ENCODE results near the gene TOP3A.
"Not testable (repeated sequence)": the region's sequence is repeated elsewhere in the genome, so short reads cannot be mapped to it uniquely, and the experiment has no call there.

TOP3A gene

DNA sequence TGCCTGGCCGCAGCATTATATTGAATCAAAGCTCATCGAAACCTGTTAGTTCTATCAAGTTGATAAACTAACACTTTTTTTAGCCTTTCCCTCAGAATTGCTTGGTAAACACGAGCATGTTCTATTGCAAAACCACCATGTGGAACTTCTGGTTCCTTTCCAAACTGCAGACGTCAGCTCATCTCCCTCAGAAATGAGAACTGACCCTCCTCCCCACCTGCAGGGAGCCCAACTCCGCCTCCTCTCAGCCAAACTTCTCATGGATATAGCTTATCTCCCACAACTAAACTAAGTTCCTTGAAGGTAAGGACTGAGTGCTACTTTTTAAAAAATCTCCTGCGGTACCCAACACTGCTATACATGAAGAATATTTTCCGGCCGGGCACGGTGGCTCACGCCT is 41.8 kb upstream of the TOP3A start:
- Histone ChIP-seq H3K4me3 (ENCODE audit: low read length) (no peak overlapping the region), H3K4me2 (ENCODE audit: low read length) (no peak overlapping the region), H3K4me1 (ENCODE audit: control insufficient read depth, low read length) (peaks cover under 1% of the 10 kb centered on the region), H3K36me3 (ENCODE audit: control insufficient read depth, low read length) (peaks cover 57% of the 10 kb centered on the region), H3F3A (ENCODE audit: control insufficient read depth, insufficient read depth) (no peaks in the 10 kb centered on the region), H3K9me3 (ENCODE audit: control insufficient read depth, insufficient read depth, low read length) (no peaks in the 10 kb centered on the region), H4K20me1 (ENCODE audit: control insufficient read depth, insufficient read depth, low read depth, low read length) (no peaks in the 10 kb centered on the region), H3K9me2 (replicated peaks; ENCODE audit: control insufficient read depth, low read length) (no peaks in the 10 kb centered on the region), H3K27ac (ENCODE audit: low read depth, low read length) (no peak overlapping the region), H3K27me3 (ENCODE audit: control insufficient read depth, low read length) (no peaks in the 10 kb centered on the region), H3K79me2 (ENCODE audit: control insufficient read depth, low read length) (peaks cover 46% of the 10 kb centered on the region)
- TF ChIP-seq, protein P1, sequence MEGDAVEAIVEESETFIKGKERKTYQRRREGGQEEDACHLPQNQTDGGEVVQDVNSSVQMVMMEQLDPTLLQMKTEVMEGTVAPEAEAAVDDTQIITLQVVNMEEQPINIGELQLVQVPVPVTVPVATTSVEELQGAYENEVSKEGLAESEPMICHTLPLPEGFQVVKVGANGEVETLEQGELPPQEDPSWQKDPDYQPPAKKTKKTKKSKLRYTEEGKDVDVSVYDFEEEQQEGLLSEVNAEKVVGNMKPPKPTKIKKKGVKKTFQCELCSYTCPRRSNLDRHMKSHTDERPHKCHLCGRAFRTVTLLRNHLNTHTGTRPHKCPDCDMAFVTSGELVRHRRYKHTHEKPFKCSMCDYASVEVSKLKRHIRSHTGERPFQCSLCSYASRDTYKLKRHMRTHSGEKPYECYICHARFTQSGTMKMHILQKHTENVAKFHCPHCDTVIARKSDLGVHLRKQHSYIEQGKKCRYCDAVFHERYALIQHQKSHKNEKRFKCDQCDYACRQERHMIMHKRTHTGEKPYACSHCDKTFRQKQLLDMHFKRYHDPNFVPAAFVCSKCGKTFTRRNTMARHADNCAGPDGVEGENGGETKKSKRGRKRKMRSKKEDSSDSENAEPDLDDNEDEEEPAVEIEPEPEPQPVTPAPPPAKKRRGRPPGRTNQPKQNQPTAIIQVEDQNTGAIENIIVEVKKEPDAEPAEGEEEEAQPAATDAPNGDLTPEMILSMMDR (IDR thresholded peaks at IDR 0.05; ENCODE audit: low read depth, low read length, poor library complexity, severe bottlenecking) = no peak
- TF ChIP-seq EZH2phosphoT487 (IDR thresholded peaks at IDR 0.05; ENCODE audit: borderline replicate concordance, low read length) = no peak

DNA sequence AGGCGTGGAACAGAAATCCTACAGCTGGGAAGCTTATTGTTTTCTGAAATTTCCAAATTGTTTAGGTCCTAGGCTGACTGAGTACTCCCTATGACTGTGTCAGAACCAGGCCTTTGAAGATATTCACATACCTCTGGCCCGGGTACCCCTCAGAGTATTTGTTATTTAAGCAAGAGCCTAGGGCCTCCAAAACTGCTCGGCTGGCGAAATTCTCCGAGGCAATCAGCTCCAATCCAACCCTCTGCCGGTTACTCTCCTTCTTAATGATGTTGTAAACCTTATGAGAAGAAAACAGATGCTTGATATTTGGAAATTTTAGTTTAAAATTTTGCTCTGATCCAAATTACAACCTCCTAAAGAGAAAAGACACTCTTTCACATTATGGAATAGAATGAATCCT is 38.7 kb upstream of the TOP3A start:
- H3K36me3 ChIP-seq (ENCODE audit: control insufficient read depth, low read length) = peaks cover 51% of the 10 kb centered on the region

DNA sequence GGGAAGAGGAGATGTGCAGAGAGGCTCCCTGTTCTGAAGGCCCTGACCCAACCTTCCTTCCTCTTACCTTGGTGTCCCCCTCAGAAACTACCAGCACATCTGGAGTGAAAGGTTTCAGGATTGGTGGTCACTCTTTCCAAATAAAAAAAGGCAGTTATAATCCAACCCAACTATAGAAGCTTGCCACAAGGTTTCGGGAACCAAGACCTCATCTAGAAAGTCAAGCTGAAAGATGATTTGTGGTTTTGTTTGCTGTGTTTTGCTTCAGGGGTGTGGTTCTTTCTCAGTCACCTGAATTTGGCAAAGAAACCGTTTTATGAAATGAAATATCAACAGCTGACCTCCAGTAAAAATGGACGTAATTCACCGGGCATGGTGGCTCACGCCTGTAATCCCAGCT is 29.2 kb upstream of the TOP3A start:
- no peak overlapping the region for H3K27ac ChIP-seq (ENCODE audit: low read depth, low read length)
- H3F3A ChIP-seq (ENCODE audit: control insufficient read depth, insufficient read depth) = no peaks in the 10 kb centered on the region
- TF ChIP-seq, protein P1 (IDR thresholded peaks at IDR 0.05; ENCODE audit: low read depth, low read length, poor library complexity, severe bottlenecking) = no peak
- no peak for TF ChIP-seq EZH2phosphoT487 (IDR thresholded peaks at IDR 0.05; ENCODE audit: borderline replicate concordance, low read length)
- no peaks in the 10 kb centered on the region for H4K20me1 ChIP-seq (ENCODE audit: control insufficient read depth, insufficient read depth, low read depth, low read length)
- peaks cover 77% of the 10 kb centered on the region for H3K36me3 ChIP-seq (ENCODE audit: control insufficient read depth, low read length)
- no peak overlapping the region for H3K4me3 ChIP-seq (ENCODE audit: low read length)
- no peaks in the 10 kb centered on the region for H3K9me2 ChIP-seq (replicated peaks; ENCODE audit: control insufficient read depth, low read length)
- no peaks in the 10 kb centered on the region for H3K27me3 ChIP-seq (ENCODE audit: control insufficient read depth, low read length)
- H3K9me3 ChIP-seq (ENCODE audit: control insufficient read depth, insufficient read depth, low read length) = no peaks in the 10 kb centered on the region
- H3K4me2 ChIP-seq (ENCODE audit: low read length) = no peak overlapping the region
- no peaks in the 10 kb centered on the region for H3K4me1 ChIP-seq (ENCODE audit: control insufficient read depth, low read length)
- H3K79me2 ChIP-seq (ENCODE audit: control insufficient read depth, low read length) = no peaks in the 10 kb centered on the region

More for the DNA sequence above, 38.7 kb upstream of the TOP3A start:
- H3K4me2 ChIP-seq (ENCODE audit: low read length) = no peak overlapping the region
- H3K4me1 ChIP-seq (ENCODE audit: control insufficient read depth, low read length) = no peaks in the 10 kb centered on the region
- H3K9me2 ChIP-seq (replicated peaks; ENCODE audit: control insufficient read depth, low read length) = no peaks in the 10 kb centered on the region
- no peaks in the 10 kb centered on the region for H4K20me1 ChIP-seq (ENCODE audit: control insufficient read depth, insufficient read depth, low read depth, low read length)
- no peaks in the 10 kb centered on the region for H3F3A ChIP-seq (ENCODE audit: control insufficient read depth, insufficient read depth)
- no peak overlapping the region for H3K27ac ChIP-seq (ENCODE audit: low read depth, low read length)
- H3K9me3 ChIP-seq (ENCODE audit: control insufficient read depth, insufficient read depth, low read length) = no peaks in the 10 kb centered on the region
- no peaks in the 10 kb centered on the region for H3K27me3 ChIP-seq (ENCODE audit: control insufficient read depth, low read length)
- TF ChIP-seq EZH2phosphoT487 (IDR thresholded peaks at IDR 0.05; ENCODE audit: borderline replicate concordance, low read length) = no peak
- TF ChIP-seq, protein P1 (IDR thresholded peaks at IDR 0.05; ENCODE audit: low read depth, low read length, poor library complexity, severe bottlenecking) = no peak
- H3K4me3 ChIP-seq (ENCODE audit: low read length) = no peak overlapping the region
- H3K79me2 ChIP-seq (ENCODE audit: control insufficient read depth, low read length) = peaks cover 18% of the 10 kb centered on the region

DNA sequence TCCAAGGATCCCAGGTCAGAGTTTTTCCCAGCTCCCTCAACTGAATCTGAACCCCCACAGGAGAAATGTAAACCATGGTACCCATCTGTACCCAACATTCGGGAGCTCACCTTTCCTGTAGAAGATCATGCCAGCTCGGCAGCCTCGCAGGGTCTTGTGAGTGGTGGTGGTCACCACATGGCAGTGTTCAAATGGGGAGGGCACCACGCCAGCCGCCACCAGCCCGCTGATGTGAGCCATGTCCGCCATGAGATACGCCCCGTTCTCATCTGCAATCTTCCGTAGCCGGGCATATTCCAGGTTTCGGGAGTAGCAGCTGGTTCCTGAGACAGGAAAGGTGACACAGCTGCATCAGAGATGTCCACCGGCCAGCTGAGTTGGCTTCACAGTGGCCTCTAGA is 25.1 kb upstream of the TOP3A start:
- H3K79me2 ChIP-seq (ENCODE audit: control insufficient read depth, low read length) = no peaks in the 10 kb centered on the region
- no peaks in the 10 kb centered on the region for H3K4me1 ChIP-seq (ENCODE audit: control insufficient read depth, low read length)
- no peaks in the 10 kb centered on the region for H4K20me1 ChIP-seq (ENCODE audit: control insufficient read depth, insufficient read depth, low read depth, low read length)
- no peak overlapping the region for H3K4me2 ChIP-seq (ENCODE audit: low read length)
- no peak overlapping the region for H3K27ac ChIP-seq (ENCODE audit: low read depth, low read length)
- no peak overlapping the region for H3K4me3 ChIP-seq (ENCODE audit: low read length)
- H3K27me3 ChIP-seq (ENCODE audit: control insufficient read depth, low read length) = no peaks in the 10 kb centered on the region
- no peaks in the 10 kb centered on the region for H3K9me3 ChIP-seq (ENCODE audit: control insufficient read depth, insufficient read depth, low read length)
- H3F3A ChIP-seq (ENCODE audit: control insufficient read depth, insufficient read depth) = no peaks in the 10 kb centered on the region
- H3K36me3 ChIP-seq (ENCODE audit: control insufficient read depth, low read length) = peaks cover 63% of the 10 kb centered on the region
- H3K9me2 ChIP-seq (replicated peaks; ENCODE audit: control insufficient read depth, low read length) = no peaks in the 10 kb centered on the region
- no peak for TF ChIP-seq EZH2phosphoT487 (IDR thresholded peaks at IDR 0.05; ENCODE audit: borderline replicate concordance, low read length)
- TF ChIP-seq, protein P1 (IDR thresholded peaks at IDR 0.05; ENCODE audit: low read depth, low read length, poor library complexity, severe bottlenecking) = no peak

DNA sequence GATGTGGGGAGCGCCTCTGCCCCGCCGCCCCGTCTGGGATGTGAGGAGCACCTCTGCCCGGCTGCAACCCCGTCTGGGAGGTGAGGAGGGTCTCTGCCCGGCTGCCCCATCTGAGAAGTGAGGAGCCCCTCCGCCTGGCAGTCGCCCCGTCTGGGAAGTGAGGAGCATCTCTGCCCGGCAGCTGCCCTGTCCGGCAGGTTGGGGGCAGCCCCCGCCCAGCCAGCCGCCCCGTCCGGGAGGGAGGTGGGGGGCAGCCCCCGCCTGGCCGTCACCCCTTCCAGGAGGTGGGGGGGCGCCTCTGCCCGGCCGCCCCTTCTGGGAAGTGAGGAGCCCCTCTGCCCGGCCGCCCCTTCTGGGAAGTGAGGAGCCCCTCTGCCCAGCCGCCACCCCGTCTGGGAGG is 23.4 kb upstream of the TOP3A start:
- not testable (repeated sequence) for H3K9me2 ChIP-seq (replicated peaks; ENCODE audit: control insufficient read depth, low read length); H3K4me2 ChIP-seq (ENCODE audit: low read length); H3K4me3 ChIP-seq (ENCODE audit: low read length); H3K4me1 ChIP-seq (ENCODE audit: control insufficient read depth, low read length); H3K9me3 ChIP-seq (ENCODE audit: control insufficient read depth, insufficient read depth, low read length); H3K27me3 ChIP-seq (ENCODE audit: control insufficient read depth, low read length); H3F3A ChIP-seq (ENCODE audit: control insufficient read depth, insufficient read depth); H4K20me1 ChIP-seq (ENCODE audit: control insufficient read depth, insufficient read depth, low read depth, low read length); H3K27ac ChIP-seq (ENCODE audit: low read depth, low read length); H3K79me2 ChIP-seq (ENCODE audit: control insufficient read depth, low read length)
- H3K36me3 ChIP-seq (ENCODE audit: control insufficient read depth, low read length) = peaks cover 63% of the 10 kb centered on the region
